ENCODE measurements around the gene MAML2.

GRCh38 chr11:95968585-95968984 lies 374.4 kb downstream of the MAML2 start:
- TF ChIP-seq RBM39 (optimal IDR thresholded peaks at IDR 0.05; ENCODE audit: low read depth, low read length): no peak
- TF ChIP-seq CHD1 (IDR thresholded peaks at IDR 0.05; ENCODE audit: low read length): no peak
- TF ChIP-seq SMAD4 (CRISPR knock-in tag; conservative IDR thresholded peaks at IDR 0.05): no peak
- TF ChIP-seq JUND (IDR thresholded peaks at IDR 0.05; ENCODE audit: borderline replicate concordance, low read depth, low read length): no peak
- no peak for TF ChIP-seq JUND (tag; IDR thresholded peaks at IDR 0.05; ENCODE audit: borderline replicate concordance, low read depth, low read length)
- TF ChIP-seq, protein P1, sequence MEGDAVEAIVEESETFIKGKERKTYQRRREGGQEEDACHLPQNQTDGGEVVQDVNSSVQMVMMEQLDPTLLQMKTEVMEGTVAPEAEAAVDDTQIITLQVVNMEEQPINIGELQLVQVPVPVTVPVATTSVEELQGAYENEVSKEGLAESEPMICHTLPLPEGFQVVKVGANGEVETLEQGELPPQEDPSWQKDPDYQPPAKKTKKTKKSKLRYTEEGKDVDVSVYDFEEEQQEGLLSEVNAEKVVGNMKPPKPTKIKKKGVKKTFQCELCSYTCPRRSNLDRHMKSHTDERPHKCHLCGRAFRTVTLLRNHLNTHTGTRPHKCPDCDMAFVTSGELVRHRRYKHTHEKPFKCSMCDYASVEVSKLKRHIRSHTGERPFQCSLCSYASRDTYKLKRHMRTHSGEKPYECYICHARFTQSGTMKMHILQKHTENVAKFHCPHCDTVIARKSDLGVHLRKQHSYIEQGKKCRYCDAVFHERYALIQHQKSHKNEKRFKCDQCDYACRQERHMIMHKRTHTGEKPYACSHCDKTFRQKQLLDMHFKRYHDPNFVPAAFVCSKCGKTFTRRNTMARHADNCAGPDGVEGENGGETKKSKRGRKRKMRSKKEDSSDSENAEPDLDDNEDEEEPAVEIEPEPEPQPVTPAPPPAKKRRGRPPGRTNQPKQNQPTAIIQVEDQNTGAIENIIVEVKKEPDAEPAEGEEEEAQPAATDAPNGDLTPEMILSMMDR (IDR thresholded peaks at IDR 0.05 in 2 of 3, conservative IDR thresholded peaks at IDR 0.05 in 1 of 3; ENCODE audit: insufficient read depth in 2 of 3, low read depth in 1 of 3, low read length in 3 of 3): peak; percentile 23 to 47 (median 35); a peak in 3 of 6 replicates
- no peak for TF ChIP-seq ZNF644 (tag; IDR thresholded peaks at IDR 0.05; ENCODE audit: low read depth)
- no peak for TF ChIP-seq TBP (optimal IDR thresholded peaks at IDR 0.05; ENCODE audit: low read depth, low read length)
- no peak for TF ChIP-seq RCOR1 (IDR thresholded peaks at IDR 0.05; ENCODE audit: borderline replicate concordance in 1 of 2, low read depth in 2 of 2, low read length in 2 of 2)
- no peak for TF ChIP-seq ZBTB26 (CRISPR knock-in tag; IDR thresholded peaks at IDR 0.05)
- TF ChIP-seq EP300 (IDR thresholded peaks at IDR 0.05; ENCODE audit: low read length): no peak
- TF ChIP-seq ELF1 (tag; IDR thresholded peaks at IDR 0.05): no peak
- TF ChIP-seq RBFOX2 (IDR thresholded peaks at IDR 0.05; ENCODE audit: low read depth, low read length): no peak

Measured in K562 (cell line).